Measurements from ENCODE around the gene ITPR1.

Gene ITPR1

DNA sequence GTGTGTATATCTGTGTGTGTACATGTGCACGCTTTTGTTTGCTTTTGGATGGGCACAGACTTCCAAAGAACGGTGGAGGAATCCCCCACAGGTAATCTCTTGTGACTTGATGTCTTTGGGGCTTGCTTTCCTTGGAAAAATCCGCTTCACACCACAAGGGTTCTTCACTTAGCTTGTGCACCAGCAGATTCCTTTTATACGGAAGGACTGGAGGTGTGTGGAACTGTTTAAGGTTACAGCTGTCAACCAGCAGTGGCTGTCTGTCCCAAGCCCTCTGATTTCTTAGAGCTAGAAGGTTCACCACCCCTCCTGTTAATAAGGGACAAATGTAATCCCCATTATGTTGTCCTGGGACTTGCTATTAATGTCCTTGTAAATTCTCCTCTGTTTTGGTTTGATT is 193.5 kb downstream of the ITPR1 start:
- DNase-seq (ENCODE audit: low read depth) = no peak

DNA sequence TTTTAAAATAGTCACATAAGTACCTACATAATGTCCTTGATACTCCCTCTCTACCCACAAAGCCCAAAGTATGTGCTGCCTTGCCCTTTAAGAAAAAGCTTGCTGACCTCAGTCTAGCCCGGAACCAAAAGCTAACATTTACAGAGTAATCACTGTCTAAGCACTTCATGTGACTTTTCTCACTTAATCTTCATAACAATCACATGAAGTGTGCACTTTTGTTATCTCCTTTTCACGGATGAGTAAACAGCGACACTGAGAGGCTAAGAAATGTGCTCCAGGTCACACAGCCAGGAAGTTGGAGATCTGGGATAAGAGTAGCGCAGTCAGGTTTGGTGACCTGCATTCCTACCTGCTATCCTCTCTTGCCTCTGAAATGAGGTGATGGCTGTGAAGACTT is 194.0 kb downstream of the ITPR1 start:
- DNase-seq (ENCODE audit: low read depth) = no peak

DNA sequence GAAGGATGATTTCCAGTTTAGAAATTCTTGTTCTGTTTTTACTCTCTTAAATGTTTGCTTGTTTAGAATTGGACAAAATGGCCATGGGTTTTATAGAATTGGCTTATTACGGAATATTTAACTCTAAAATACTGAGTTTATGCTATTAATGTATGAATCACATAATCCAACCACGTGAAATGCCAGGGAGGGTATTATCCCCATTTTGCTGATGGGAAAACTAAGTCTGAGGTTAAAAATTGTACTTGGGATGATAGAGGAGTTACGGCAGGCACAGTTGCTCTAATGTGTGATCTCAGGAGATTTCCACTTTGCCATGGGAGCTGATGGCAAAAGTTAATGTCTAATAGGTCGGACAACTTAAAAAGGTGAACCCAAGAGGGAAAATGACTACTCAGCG is 194.4 kb downstream of the ITPR1 start:
- no peak for DNase-seq (ENCODE audit: low read depth)

DNA sequence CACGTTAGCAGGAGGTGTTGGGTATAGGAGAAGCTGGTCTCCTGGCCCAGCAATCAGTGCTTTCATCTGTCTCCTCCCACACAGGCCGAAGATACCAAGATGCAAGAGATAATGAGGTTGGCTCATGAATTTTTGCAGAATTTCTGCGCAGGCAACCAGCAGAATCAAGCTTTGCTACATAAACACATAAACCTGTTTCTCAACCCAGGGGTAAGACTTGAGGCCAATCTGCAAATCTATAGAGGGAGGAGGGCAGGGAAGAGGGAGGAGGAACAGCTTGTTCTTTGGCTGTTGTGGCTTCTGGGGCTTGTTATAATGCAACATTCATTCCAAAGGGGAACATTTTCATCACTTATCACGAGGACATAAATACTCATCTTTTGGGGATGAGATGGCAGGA is 195.3 kb downstream of the ITPR1 start:
- DNase-seq (ENCODE audit: low read depth) = peak; percentile 29

DNA sequence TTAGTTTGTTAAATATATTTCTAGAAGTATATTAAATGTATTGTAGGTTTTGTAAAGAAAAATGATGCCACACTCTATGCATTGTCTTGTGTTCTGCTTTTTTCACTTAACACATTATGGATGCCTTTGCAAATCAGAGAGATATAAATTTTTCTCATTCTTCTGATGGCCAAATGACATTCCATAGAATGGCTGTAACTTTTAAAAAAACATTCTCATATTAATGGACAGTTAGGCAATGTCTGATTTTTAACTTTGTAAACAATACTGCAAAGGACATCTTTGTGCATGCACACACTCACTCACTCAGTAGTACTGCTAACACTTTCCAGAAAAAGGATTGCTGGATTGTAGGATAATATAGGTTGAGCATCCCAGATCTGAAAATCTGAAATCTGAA is 195.9 kb downstream of the ITPR1 start:
- DNase-seq (ENCODE audit: low read depth) = no peak

DNA sequence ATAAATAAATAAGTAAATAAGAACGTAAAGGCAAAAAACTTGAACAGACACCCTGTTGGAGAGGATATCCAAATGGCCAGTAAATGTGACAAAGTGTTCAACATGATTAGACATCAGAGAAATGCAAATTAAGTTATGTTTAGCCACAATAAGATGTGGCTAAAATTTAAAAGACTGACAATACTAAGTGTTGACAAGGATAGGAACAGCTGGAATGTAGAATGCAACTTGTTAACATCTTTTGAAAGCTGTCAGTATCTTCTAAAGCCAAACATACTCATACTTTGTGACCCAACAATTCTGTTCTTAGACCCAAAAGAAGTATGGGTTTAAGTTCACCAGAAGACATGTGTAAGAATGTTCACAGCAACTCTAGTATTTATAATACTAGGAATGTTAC is 197.1 kb downstream of the ITPR1 start:
- DNase-seq (ENCODE audit: low read depth) = no peak

DNA sequence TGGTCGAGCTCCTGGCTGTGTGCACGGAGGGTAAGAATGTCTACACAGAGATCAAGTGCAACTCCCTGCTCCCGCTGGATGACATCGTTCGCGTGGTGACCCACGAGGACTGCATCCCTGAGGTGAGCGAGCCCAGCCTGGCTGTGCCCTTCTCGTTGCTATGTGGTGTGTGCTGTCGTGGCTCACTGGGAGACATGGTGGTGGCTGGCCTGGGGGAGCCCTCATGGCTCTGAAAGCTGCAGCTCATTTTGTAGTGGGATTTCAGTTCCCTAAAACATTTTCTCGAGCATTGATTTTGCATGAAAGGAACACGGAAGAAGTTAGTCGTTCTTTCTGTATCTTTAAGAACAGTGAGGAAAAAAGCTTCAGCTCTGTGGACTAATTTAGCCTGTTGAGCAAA is 200.5 kb downstream of the ITPR1 start:
- no peak for DNase-seq (ENCODE audit: low read depth)

DNA sequence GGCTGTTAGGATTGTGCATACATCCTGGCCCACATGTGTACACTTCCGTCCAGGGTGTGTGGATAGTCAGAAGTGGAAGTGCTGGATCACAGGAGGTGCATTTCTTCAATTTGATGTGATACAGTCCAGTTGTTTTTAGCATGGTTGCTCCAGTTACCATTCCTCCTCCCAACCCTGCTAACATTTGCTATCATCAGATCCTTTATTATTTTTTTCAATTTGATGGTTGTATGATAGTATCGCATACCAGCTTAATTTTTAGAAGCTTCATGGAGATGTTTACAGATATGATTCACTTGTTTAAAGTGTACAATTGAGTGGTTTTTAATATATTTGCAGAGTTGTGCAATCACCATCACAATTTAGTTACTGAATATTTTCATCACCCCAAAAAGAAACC is 202.7 kb downstream of the ITPR1 start:
- no peak for DNase-seq (ENCODE audit: low read depth)

DNA sequence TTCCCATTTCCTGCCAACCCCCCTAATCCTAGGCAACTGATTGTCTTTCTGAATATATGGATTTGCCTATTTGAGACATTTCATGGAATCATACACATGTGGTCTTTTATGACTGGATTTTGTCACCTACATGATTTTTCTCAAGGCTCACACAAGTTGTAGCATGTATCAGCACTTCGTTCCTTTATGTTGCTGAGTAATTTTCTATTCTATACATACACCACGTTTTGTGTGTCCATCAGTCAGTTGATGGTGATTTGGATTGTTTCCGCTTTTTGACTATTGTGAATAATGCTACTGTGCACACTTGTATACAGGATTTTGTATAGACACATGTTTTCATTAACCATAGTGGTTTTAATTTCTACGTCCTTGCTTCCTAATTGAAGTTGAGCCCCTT is 203.1 kb downstream of the ITPR1 start:
- DNase-seq (ENCODE audit: low read depth) = no peak

DNA sequence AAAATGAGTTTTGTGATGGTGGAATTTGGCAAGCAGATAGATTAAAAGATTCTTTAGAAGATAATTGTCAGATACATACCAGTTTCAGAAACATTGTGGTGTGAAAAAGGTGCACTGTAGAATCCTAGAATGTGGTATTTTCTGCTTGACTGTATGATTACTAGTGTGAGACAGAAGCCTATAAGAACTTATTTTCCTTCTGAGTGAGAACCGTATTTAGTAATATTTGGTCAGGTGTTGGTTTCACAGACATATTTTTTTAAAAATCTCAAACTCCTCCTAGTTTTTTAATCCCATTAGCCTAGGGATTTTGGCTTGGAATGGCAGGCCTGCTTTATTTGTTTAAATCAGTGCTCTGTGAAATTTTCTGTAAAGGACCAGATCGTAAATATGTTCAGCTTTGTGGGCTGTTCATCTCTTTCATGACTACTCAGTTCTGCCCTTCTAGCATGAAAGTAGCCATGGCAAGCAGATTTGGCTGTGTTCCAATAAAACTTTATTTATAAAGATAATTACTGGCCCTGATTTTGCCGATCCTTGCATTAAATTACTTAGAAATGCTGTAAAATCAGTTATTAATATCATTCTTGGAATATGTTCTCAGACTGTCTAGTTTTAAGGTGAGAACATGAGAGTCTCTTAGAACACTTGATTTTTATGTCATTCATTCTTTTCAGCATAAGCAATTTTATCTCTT is 205.1 kb downstream of the ITPR1 start:
- no peak for DNase-seq (ENCODE audit: low read depth)

DNA sequence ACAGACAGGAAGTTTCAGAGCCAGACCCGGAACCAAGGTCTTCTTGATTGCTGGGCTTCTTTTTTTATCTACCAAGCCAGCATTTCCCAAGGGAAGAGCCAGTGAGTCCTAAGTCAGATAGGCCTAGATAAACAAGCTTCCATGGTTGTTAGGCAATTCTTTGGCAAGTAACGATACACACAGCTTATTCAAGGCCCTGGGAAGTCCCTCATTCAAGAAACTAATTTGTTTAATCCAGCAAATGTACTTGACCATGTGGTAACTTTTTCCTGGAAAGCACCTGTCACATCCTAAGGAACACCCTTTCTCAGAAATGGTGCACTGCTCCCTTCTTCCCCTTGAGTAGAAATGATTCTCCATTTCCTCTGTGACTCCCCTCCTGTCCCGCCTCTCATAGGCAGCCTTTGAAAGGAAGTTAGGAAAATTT is 209.9 kb downstream of the ITPR1 start:
- DNase-seq (ENCODE audit: low read depth) = no peak

DNA sequence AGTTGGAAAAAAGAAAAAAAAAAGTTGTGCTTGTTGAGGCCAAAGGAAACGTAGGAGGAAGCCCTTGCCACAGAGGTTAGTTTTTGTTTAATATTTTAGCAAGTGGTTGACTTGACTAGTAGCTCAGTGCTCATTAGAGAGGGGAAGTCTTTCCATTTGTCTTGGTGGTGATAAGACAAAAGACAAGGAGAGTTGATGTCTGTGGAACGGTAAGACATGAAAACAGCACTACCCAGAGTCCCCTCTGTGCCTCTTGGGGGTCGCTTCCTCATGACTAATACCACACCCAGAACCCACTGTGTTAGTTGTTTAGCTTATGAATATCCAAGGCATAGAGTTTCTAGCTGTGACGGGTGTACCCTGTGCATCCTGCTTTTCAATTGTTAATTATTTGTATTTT is 211.4 kb downstream of the ITPR1 start:
- DNase-seq (ENCODE audit: low read depth) = no peak

DNA sequence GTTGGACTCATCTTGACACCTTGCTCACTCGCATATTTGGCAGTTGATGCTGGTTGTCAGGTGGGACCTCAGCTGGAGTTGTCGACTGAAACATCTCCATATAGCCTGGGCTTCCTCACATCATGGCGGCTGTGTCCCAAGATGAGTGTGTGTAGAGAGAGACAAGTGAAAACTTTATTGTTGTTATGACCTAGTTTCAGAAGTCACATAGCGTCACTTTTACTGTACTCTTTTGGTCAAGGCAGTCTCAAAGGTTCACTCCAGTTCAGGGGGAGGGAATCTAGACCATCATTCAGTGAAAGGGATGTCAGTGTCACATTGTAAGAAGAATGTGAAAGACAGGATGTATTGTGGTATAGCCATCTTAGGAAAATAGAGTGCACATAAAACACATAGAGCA is 214.2 kb downstream of the ITPR1 start:
- DNase-seq (ENCODE audit: low read depth) = no peak

DNA sequence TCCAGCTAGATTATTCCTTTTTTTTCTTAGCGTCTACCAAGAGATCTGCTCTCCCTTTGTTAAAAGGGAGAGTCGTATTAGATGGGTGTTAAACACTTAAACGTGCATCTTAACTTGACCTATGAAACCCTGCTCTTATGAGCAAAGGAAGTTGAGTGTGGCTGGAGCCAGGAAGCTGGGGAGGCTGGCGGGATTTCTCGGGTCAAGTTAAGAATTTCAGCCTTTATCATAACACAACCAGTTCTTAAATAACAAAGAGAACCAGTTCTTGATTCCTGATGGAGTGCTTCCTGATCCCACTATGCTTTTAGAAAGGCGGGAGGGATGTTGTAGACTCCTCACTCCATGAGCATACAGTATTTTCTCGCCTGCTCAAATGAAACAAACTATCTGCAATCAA is 215.1 kb downstream of the ITPR1 start:
- no peak for DNase-seq (ENCODE audit: low read depth)

DNA sequence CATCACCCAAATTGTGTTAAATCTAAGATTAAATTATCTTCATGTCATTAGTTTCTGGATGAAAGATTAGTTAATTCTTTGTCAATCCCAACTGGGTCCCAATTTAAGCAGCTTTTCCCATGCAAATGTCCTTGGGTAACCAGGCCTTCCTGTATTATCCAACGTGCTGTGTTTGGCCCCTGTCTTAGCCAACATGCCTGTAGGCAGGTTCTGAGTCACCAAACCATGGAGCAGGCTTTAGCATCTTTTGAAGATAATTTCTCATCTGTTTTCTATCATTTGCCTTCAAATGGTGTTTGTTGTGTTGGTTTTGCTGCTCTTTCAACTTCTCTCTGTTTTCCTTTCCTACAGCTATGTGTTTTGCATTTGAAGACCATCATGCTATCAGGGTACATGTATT is 216.2 kb downstream of the ITPR1 start:
- no peak for DNase-seq (ENCODE audit: low read depth)

DNA sequence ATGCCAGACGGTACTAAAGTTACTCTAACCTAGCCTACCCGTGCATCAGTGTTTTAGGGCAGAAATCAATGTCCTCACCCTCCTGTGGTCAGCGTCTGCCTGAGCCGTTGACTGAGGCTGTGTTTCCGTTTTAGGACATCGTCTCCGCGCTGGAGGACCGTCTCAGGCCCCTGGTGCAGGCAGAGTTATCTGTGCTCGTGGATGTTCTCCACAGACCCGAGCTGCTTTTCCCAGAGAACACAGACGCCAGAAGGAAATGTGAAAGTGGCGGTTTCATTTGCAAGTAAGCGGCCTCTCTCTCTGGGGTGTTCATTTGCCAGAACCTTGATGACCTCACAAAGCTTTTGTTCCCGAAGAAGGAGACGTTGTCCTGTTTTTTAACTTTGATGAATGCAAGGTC is 217.0 kb downstream of the ITPR1 start:
- DNase-seq (ENCODE audit: low read depth) = no peak

DNA sequence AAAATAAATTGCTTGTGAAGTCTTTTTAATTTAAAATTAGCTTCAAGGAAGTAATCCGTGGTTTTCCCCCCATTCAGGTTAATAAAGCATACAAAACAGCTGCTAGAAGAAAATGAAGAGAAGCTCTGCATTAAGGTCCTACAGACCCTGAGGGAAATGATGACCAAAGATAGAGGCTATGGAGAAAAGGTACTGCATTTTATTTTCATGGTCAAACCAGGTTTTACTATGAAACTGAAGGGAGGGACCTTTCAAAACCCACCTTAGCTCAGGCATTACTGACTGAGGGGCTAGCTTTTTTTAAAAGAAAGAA is 218.5 kb downstream of the ITPR1 start:
- DNase-seq (ENCODE audit: low read depth) = no peak

DNA sequence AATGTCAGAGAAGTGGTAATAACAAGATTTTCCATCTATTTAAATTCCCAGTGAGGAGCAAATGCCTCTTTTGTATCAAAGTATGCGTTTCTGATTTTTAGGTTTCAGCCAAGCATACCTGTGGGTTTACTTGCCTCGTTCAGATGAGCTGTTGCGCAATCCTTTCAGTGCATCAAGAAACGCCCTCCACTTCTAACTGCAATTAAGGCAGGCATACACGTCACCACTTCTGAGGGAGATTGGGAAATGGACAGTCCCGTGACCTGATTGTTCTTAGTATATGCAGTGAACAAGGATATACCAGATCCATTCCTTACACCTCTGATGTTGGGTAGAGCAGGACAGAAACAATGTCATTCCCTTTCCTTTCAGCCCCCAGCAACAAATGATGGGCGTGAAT is 219.0 kb downstream of the ITPR1 start:
- DNase-seq (ENCODE audit: low read depth) = no peak

DNA sequence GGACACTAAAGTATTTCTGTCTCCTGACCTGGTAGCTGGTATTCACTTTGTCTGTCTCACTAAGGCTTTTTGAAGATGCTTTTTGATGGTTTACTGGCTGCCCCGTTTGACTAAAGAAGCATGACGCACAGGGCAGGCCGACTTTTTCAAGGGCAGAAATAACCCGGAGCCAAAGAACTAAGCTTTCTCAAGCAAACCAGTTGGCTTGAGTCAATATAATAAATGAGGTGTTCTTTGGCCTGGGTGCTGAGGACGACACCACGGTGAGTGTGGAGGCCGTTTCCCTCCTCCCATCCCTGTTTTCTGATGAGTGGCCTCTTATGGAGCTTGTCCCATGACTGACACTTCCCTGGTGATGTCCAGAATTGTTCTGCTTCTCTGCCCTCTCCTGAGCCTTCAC is 220.9 kb downstream of the ITPR1 start:
- DNase-seq (ENCODE audit: low read depth) = no peak

DNA sequence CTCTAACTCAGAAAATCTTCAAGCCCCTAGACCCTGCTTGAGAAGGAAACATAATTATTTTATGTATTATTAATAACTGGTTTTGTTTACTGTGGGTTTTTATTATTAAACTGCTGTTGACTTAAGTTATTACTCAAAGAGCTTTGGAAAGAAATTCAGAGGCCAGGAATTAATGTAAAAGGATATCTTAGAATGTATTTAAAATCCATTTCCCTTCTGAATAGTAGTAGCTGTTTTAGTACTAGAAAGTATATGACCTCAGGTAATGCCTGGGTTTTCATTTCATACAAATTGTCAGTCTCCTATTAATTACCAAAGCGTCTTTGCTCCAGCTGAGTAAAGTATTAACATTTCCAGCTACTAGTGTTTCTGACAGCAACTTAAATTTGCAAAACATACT is 223.1 kb downstream of the ITPR1 start:
- no peak for DNase-seq (ENCODE audit: low read depth)

DNA sequence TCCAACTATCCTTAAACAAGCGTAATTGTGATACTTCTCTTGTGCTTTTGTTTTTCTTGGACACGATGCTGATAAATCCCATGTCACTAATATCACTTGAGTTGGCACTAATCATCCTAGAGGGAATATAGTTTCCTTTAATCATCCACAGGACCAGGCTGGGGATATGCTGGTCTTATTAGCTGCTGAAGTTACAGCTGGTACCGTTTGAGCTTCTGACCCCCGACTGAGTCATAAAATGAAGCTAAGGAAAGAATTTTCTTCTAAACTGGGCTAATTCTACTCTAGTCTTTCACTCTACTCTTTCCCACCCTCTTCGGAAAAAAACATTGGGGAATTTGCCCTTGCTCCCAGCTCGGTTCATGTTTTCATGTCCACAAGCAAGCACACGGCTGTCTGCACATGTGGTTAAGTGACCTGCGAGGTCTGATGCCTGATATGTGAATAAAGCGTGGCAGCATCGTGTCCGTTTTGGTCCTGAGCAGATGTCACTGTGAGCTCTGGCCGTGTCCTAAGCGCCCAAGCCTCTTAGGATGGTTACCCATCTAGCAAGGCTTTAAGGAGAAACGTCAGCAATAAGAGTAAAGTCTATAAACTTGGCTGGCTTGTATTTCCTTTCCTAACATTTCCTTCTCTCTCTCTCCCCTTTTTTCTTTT is 223.7 kb downstream of the ITPR1 start:
- DNase-seq (ENCODE audit: low read depth) = peak; percentile 39

DNA sequence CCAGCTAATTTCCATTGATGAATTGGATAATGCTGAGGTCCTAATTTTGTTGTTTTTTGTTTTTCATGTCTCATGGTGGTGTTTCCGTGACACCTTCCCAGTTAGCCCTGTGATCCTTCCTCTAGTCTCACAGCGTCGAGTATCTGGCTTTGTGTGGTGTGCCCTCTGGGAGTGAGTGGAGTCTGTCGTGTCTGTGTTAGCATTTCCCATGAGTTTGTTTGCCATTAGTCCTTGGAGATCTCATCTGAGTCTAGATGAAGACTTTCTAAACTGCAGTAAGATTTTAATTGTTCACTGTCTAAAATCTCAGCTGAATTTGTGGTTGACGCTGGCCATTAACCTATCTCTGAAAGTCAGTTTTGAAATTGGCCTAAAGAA is 224.2 kb downstream of the ITPR1 start:
- DNase-seq (ENCODE audit: low read depth) = no peak

DNA sequence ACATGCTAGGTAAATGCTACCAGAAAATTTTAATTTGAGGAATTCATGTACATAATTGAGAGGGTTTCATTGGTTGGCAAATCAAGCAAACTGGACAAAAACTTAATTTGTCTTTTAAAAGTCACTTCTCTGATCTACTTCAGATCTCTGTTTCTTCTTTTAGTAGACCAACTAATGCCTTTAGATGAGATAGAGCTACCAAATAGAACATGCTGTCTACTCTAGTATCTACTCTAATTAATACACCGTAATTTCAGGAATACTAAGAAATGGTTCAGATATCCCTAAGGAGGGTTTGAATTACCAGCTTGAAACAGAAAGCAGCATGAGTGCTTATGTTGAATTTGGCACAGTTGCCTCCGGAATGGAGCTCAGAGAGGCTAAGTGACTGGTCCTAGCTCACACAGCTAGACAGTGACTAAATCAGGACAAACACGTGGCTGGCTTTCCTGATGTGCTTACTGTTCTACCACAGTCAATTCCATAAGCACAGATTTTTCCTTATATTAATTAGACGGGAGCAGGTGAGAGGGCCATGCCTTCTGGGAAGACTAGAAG is 225.1 kb downstream of the ITPR1 start:
- DNase-seq (ENCODE audit: low read depth) = no peak

DNA sequence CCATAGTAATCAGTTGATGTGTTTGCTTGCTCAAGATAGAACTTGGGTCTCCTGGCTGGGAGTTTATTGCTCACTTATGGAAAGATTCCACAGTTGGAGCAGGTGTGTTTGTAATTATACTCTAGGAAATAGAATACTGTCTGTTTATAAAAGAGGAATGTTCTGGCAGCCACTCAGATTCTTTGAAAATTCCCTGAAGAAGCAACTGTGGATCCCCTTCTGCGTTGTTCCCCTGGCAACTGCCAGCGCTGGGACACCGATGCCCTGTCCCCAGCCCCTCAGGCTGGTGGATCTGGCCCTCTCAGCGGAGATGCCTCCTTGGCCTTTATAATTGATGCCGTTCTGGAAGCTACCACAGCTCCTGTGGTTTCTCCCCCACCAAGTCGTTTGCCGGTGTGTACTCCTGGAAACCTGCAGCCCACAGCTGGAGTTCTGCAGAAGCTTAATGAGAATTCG is 225.9 kb downstream of the ITPR1 start:
- DNase-seq (ENCODE audit: low read depth) = no peak

Data from fibroblast of the conjunctiva (primary cell).